IMR-90 (cell line): ENCODE measurements around the gene DUT. TPM values are rescaled to one million over a fixed set of nuclear protein-coding genes. Genes with fewer than 3 reads are reported as not detected.

Experiments used
- ATAC-seq: fragments of 200-7000 bp; cut with Tn5 transposase; 2 replicates; pipeline ENCODE4 v1.9.1; 2020; ENCODE audit warnings: low read depth, mild to moderate bottlenecking, moderate library complexity
- BruUV-seq: library from RNA; stranded (reverse); fragments of 400-500 nt; replicated peaks from 2 replicates; lab custom pipeline; 2021; lab: Mats Ljungman, UMichigan
- CTCF ChIA-PET: fragments of 300-600 bp; formaldehyde crosslinking; extraction: SDS; loops from one replicate; lab custom pipeline; 2021; ENCODE audit warnings: antibody characterized with exemption; lab: Yijun Ruan, JAX
- POLR2A ChIA-PET: fragments of 300-600 bp; sonication (Branson Sonifier 250); formaldehyde crosslinking; loops from one replicate; lab custom pipeline; 2022; ENCODE audit warnings: antibody characterized with exemption; ENCODE audit not compliant: unreplicated experiment; lab: Charles Lee
- DNase-seq: peaks from one replicate; pipeline ENCODE4 v3.0.0; 2013
- H2AFZ ChIP-seq: replicated peaks from 2 replicates; pipeline ENCODE3; 2013; ENCODE audit warnings: low read length, mild to moderate bottlenecking; ENCODE audit not compliant: poor library complexity
- H2AK5ac ChIP-seq: 2 replicates; pipeline ENCODE4 v1.6.1; 2013; ENCODE audit warnings: low read depth, low read length, inconsistent platforms
- H2AK9ac ChIP-seq: replicated peaks from 2 replicates; pipeline ENCODE3; 2013; ENCODE audit warnings: mild to moderate bottlenecking, low read depth, low read length, moderate library complexity; ENCODE audit not compliant: poor library complexity
- H2BK120ac ChIP-seq: 2 replicates; pipeline ENCODE4 v1.6.1; 2013; ENCODE audit warnings: low read depth, low read length, inconsistent platforms
- H2BK15ac ChIP-seq: 3 replicates; pipeline ENCODE4 v1.6.1; 2013; ENCODE audit warnings: low read depth, low read length, inconsistent platforms
- H2BK20ac ChIP-seq: 2 replicates; pipeline ENCODE4 v1.6.1; 2013; ENCODE audit warnings: low read depth, mild to moderate bottlenecking, inconsistent platforms, low read length, moderate library complexity
- H2BK5ac ChIP-seq: 2 replicates; pipeline ENCODE4 v1.6.1; 2013; ENCODE audit warnings: mild to moderate bottlenecking, low read depth, low read length, inconsistent platforms; ENCODE audit not compliant: poor library complexity, severe bottlenecking
- H3K14ac ChIP-seq: replicated peaks from 2 replicates; pipeline ENCODE4 v1.6.1; 2013; ENCODE audit warnings: low read depth, low read length, inconsistent platforms
- H3K18ac ChIP-seq: 2 replicates; pipeline ENCODE4 v1.6.1; 2013; ENCODE audit warnings: low read depth, low read length, control low read depth
- H3K23ac ChIP-seq: 2 replicates; pipeline ENCODE4 v1.6.1; 2013; ENCODE audit warnings: low read depth, low read length, inconsistent platforms
- H3K27ac ChIP-seq: 2 replicates; pipeline ENCODE4 v1.5.1; 2013; ENCODE audit warnings: mild to moderate bottlenecking, control low read depth, low read length; ENCODE audit not compliant: insufficient read depth
- H3K27me3 ChIP-seq: 2 replicates; pipeline ENCODE4 v1.6.1; 2013; ENCODE audit warnings: low read length; ENCODE audit not compliant: control insufficient read depth, insufficient read depth
- H3K36me3 ChIP-seq: 2 replicates; pipeline ENCODE4 v1.6.1; 2013; ENCODE audit warnings: low read length, mixed read lengths; ENCODE audit not compliant: control insufficient read depth, insufficient read depth
- H3K4ac ChIP-seq: 2 replicates; pipeline ENCODE4 v1.6.1; 2013; ENCODE audit warnings: low read depth, low read length, inconsistent platforms
- H3K4me1 ChIP-seq: 2 replicates; pipeline ENCODE4 v1.6.1; 2013; ENCODE audit warnings: low read length, mixed read lengths; ENCODE audit not compliant: control insufficient read depth, insufficient read depth
- H3K4me2 ChIP-seq: 2 replicates; pipeline ENCODE4 v1.6.1; 2013; ENCODE audit warnings: low read depth, mild to moderate bottlenecking, control low read depth, low read length, moderate library complexity
- H3K4me3 ChIP-seq: 2 replicates; pipeline ENCODE4 v1.5.1; 2013; ENCODE audit warnings: low read depth, mild to moderate bottlenecking, control low read depth, low read length, moderate library complexity; ENCODE audit not compliant: insufficient read depth
- H3K56ac ChIP-seq: 2 replicates; pipeline ENCODE4 v1.6.1; 2013; ENCODE audit warnings: low read length, inconsistent platforms; ENCODE audit not compliant: insufficient read depth; ENCODE audit errors: extremely low read depth
- H3K79me1 ChIP-seq, 2 experiments: 2 replicates each; pipeline ENCODE4 v1.6.1; 2013; ENCODE audit warnings: low read length in 2 of 2, inconsistent platforms in 1 of 2, low read depth in 1 of 2
- H3K9ac ChIP-seq: 2 replicates; pipeline ENCODE4 v1.6.1; 2013; ENCODE audit warnings: low read depth, low read length, control low read depth
- H3K9me1 ChIP-seq: 2 replicates; pipeline ENCODE4 v1.6.1; 2013; ENCODE audit warnings: low read length, inconsistent platforms; ENCODE audit not compliant: insufficient read depth
- H3K9me3 ChIP-seq: 2 replicates; pipeline ENCODE4 v1.6.1; 2013; ENCODE audit warnings: low read length; ENCODE audit not compliant: control insufficient read depth, insufficient read depth
- H4K20me1 ChIP-seq: 2 replicates; pipeline ENCODE4 v1.6.1; 2013; ENCODE audit warnings: low read length, inconsistent platforms; ENCODE audit not compliant: insufficient read depth
- H4K5ac ChIP-seq: 2 replicates; pipeline ENCODE4 v1.6.1; 2013; ENCODE audit warnings: mild to moderate bottlenecking, low read depth, low read length, control low read depth
- H4K8ac ChIP-seq, 2 experiments: 2 replicates each; pipeline ENCODE4 v1.6.1; 2013; ENCODE audit warnings: low read depth in 2 of 2, low read length in 2 of 2, control low read depth in 1 of 2, inconsistent platforms in 1 of 2
- H4K91ac ChIP-seq: 2 replicates; pipeline ENCODE4 v1.6.1; 2013; ENCODE audit warnings: low read depth, low read length, inconsistent platforms; ENCODE audit not compliant: insufficient read depth
- BHLHE40 ChIP-seq: fragments of 150-350 bp; IDR thresholded peaks from 2 replicates; pipeline ENCODE4 v1.6.1; 2016; ENCODE audit warnings: mild to moderate bottlenecking, low read depth, low read length
- CHD1 ChIP-seq: IDR thresholded peaks from 2 replicates; pipeline ENCODE4 v1.6.1; 2012; ENCODE audit warnings: low read depth, low read length, improper control_type of control experiment
- ELK1 ChIP-seq: fragments of 150-350 bp; IDR thresholded peaks from 2 replicates; pipeline ENCODE4 v1.6.1; 2016; ENCODE audit warnings: low read depth, mild to moderate bottlenecking, low read length, moderate library complexity, borderline replicate concordance
- FOS ChIP-seq: fragments of 150-350 bp; IDR thresholded peaks from 2 replicates; pipeline ENCODE4 v1.6.1; 2016; ENCODE audit warnings: low read depth, low read length
- NFE2L2 ChIP-seq: fragments of 150-350 bp; IDR thresholded peaks from 2 replicates; pipeline ENCODE4 v1.6.1; 2016; ENCODE audit warnings: low read depth, mild to moderate bottlenecking, low read length
- RCOR1 ChIP-seq: IDR thresholded peaks from 2 replicates; pipeline ENCODE4 v1.6.1; 2012; ENCODE audit warnings: mild to moderate bottlenecking, low read length, improper control_type of control experiment; ENCODE audit not compliant: insufficient replicate concordance
- RFX5 ChIP-seq: IDR thresholded peaks from 2 replicates; pipeline ENCODE4 v1.8.0; 2012; ENCODE audit warnings: low read depth, mild to moderate bottlenecking, low read length, moderate library complexity
- dilution Hi-C: fragments of 300-500 bp; cut with HindIII; formaldehyde crosslinking; loops from one replicate; pipeline ENCODE4 v1.14.3; 2018; ENCODE audit warnings: low sequenced_read_pairs; ENCODE audit not compliant: unreplicated experiment
- in situ Hi-C: fragments of 300-500 bp; cut with MboI; formaldehyde crosslinking; loops from 3 replicates; pipeline ENCODE4 v1.14.3; 2019; ENCODE audit warnings: low sequenced_read_pairs, inconsistent platforms, mixed read lengths
- intact Hi-C: fragments of 100-400 bp; cut with micrococcal nuclease; formaldehyde crosslinking; loops from 2 replicates; pipeline ENCODE4 v1.10.0; 2022
- polyA plus RNA-seq, 3 experiments: library from polyadenylated mRNA; depleted of rRNA; stranded (reverse); fragments of >200 nt; gene quantifications; 2 replicates each; pipeline ENCODE4 v1.2.3, GENCODE V29; 2012; ENCODE audit warnings: low replicate concordance in 1 of 3
- total RNA-seq: library from RNA; depleted of rRNA; stranded (reverse); fragments of >200 nt; gene quantifications from 2 replicates; pipeline ENCODE4 v1.2.3, GENCODE V29; 2012

DUT gene
- total and polyA plus RNA-seq, 2 of the 4 experiments (the other 2 are of a cell fraction) = 18.8 to 36.4 TPM

GRCh38 chr15:48345516-48345915 is 14.3 kb downstream of the DUT start:
- Histone ChIP-seq H4K5ac (no peak overlapping the region), H3K4me1 (no peaks in the 10 kb centered on the region), H3K9ac (no peak overlapping the region), H2AK5ac (no peak overlapping the region), H3K79me1 (no peaks in the 10 kb centered on the region), H3K36me3 (peaks cover 4% of the 10 kb centered on the region; the same call in 1 of the 2 replicates), H2BK15ac (no peak overlapping the region), H4K20me1 (no peaks in the 10 kb centered on the region), H2AFZ (no peak overlapping the region), H3K27me3 (no peaks in the 10 kb centered on the region), H3K27ac (no peak overlapping the region), H3K4ac (no peak overlapping the region), H3K23ac (no peak overlapping the region), H3K4me2 (no peak overlapping the region), H3K56ac (no peak overlapping the region), H2BK120ac (no peak overlapping the region), H2BK20ac (no peak overlapping the region), H3K9me1 (0 out of 2 replicates have a peak, but pooled peaks cover 4% of the 10 kb centered on the region), H2BK5ac (no peak overlapping the region), H3K14ac (no peak overlapping the region), H3K18ac (no peak overlapping the region), H4K8ac (no peak overlapping the region), H2AK9ac (no peak overlapping the region), H3K4me3 (no peak overlapping the region), H3K9me3 (no peaks in the 10 kb centered on the region), H4K91ac (no peak overlapping the region)
- in situ Hi-C loops (no loop called here), intact Hi-C loops (no loop called here), dilution Hi-C loops (no loop called here)
- DNase-seq = no peak
- no TSS peak for BruUV-seq
- no peak for ATAC-seq
- TF ChIP-seq RCOR1 (no peak), RFX5 (no peak), BHLHE40 (no peak), FOS (no peak), ELK1 (no peak), NFE2L2 (no peak), CHD1 (no peak)
- POLR2A ChIA-PET = no interaction called here
- CTCF ChIA-PET = interaction anchor here (1.2 kb wide), 1 partner anchor 9 kb away, joined by 3 read pairs; no protein-coding TSS in a partner anchor
